ENCODE data around the gene AQP7.
"Not testable (repeated sequence)": the region's sequence is repeated elsewhere in the genome, so short reads cannot be mapped to it uniquely, and the experiment has no call there.

Gene AQP7

DNA sequence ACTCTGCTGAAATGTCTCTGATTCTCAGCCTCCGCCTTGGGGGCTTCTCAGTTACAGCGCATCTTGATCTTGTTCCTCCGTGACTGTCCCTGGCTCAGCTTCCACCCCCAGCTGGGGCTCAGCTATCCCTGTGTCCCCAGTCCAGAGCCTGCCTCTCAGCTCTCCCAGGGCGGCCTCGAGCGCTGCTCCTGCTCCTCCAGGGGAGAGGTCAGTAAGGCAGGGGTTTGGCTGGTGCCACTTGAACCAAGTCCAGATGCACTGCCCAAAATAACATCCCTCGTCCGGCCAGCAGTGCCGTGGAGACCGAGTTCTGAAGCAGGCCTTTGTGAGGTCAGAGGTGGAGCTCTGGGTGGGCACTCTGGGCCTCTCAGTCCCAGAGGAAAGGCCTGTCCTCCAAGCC lies at the start of gene AQP7:
Gene AQP7, minus strand, starts transcription at position 198 of the 400 bp plus-strand sequence. CDS start 1,306 bp downstream, outside the sequence.
- H3K4me3 ChIP-seq (ENCODE audit: low read length); H3K4me1 ChIP-seq (ENCODE audit: control insufficient read depth, insufficient read depth, low read length); H3K27me3 ChIP-seq (ENCODE audit: control insufficient read depth, insufficient read depth, low read length); H3K9me3 ChIP-seq (ENCODE audit: control insufficient read depth, low read length); H3K36me3 ChIP-seq (ENCODE audit: control insufficient read depth, insufficient read depth, low read length): not testable (repeated sequence)
- H3K9ac ChIP-seq (ENCODE audit: low read length): peak within 1 kb of the TSS; percentile 59

DNA sequence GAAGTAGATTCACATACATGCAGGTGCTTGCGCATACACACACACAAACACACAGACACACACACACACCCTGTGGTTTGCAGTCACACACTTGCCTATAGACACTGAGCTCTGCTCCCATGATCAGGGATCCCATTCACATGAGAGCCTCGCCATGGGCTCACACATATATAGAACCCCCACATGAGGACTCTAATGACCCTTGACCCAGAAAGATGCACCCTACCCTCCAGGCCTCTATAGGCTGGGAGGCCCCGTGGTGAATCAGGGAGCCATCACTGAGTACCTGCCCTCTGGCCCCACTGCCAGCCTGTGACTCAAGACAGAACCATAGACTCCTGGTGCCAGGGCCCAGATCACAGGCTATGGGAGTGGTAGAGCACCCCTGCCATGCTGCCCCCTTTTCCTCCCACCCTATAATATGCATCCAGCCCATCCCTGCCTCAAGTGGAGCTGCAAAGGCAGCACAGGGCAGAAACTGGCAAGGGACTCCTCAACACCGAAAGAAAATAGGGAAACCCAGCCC lies 48.3 kb upstream of the AQP7 start:
- Histone ChIP-seq H3K9ac (ENCODE audit: low read length) (no peak overlapping the region), H3K4me1 (ENCODE audit: control insufficient read depth, insufficient read depth, low read length) (peaks cover 46% of the 10 kb centered on the region), H3K36me3 (ENCODE audit: control insufficient read depth, insufficient read depth, low read length) (no peaks in the 10 kb centered on the region), H3K4me3 (ENCODE audit: low read length) (no peak overlapping the region), H3K9me3 (ENCODE audit: control insufficient read depth, low read length) (no peaks in the 10 kb centered on the region), H3K27me3 (ENCODE audit: control insufficient read depth, insufficient read depth, low read length) (no peaks in the 10 kb centered on the region)

DNA sequence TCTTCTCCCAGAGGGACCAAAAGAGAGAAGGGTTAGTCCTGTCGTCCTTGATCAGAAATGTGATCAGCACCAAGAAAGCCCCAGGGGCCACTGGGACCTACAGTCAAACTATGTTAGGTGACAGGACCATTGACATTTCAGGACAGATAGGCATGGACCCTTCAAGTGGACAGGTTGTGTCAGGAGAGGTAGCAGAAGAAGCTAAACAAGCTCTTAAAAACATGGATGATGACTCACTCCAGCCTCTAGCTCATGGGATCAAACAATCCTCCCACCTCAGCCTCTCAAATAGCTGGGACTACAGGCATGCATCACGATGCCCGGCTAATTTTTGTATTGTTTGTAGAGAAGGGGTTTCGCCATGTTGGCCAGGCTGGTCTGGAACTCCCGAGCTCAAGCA lies 47.3 kb upstream of the AQP7 start:
- Histone ChIP-seq H3K36me3 (ENCODE audit: control insufficient read depth, insufficient read depth, low read length) (no peaks in the 10 kb centered on the region), H3K9ac (ENCODE audit: low read length) (no peak overlapping the region), H3K4me1 (ENCODE audit: control insufficient read depth, insufficient read depth, low read length) (peaks cover 55% of the 10 kb centered on the region), H3K4me3 (ENCODE audit: low read length) (no peak overlapping the region), H3K27me3 (ENCODE audit: control insufficient read depth, insufficient read depth, low read length) (no peaks in the 10 kb centered on the region), H3K9me3 (ENCODE audit: control insufficient read depth, low read length) (no peaks in the 10 kb centered on the region)

DNA sequence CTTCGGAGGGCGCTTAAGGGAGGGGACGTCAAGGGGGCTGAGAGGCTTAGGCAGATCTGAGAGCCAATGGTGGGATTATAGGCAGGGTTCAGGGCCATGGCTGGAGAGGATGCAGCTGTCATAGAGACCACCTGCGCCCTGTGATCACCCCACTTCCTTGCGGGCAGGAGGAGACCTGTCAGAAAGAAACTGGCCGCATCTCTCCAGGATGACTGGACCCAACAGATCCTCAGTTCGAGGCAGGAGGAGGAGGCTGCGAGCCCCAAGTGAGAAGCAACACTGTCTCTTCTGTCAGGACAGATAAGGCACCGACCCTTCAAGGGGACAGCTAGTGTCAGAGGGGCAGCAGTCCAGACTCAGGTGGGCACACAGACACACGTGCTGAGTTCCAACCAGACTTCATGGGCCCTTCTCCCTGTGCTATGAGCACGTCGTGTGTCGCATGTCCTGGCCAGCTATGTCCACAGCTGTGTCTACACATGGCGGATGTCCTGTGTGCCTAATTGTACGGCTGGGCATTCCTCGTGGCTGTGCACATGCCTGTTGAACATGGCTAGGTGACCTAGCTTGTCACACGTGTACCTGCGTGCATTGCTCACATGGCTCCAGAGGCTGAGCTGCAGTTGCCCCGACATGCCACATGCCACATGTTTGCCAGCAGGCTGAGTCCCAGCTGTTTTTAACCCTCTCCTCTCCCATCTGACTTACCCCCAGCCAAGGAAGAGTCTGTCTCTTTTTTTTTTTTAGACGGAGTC lies 45.6 kb upstream of the AQP7 start:
- H3K9me3 ChIP-seq (ENCODE audit: control insufficient read depth, low read length): no peaks in the 10 kb centered on the region
- H3K4me3 ChIP-seq (ENCODE audit: low read length): peak overlapping the region; percentile 12
- no peaks in the 10 kb centered on the region for H3K36me3 ChIP-seq (ENCODE audit: control insufficient read depth, insufficient read depth, low read length)
- no peaks in the 10 kb centered on the region for H3K27me3 ChIP-seq (ENCODE audit: control insufficient read depth, insufficient read depth, low read length)
- peaks cover 50% of the 10 kb centered on the region for H3K4me1 ChIP-seq (ENCODE audit: control insufficient read depth, insufficient read depth, low read length)
- H3K9ac ChIP-seq (ENCODE audit: low read length): peak overlapping the region; percentile 63

DNA sequence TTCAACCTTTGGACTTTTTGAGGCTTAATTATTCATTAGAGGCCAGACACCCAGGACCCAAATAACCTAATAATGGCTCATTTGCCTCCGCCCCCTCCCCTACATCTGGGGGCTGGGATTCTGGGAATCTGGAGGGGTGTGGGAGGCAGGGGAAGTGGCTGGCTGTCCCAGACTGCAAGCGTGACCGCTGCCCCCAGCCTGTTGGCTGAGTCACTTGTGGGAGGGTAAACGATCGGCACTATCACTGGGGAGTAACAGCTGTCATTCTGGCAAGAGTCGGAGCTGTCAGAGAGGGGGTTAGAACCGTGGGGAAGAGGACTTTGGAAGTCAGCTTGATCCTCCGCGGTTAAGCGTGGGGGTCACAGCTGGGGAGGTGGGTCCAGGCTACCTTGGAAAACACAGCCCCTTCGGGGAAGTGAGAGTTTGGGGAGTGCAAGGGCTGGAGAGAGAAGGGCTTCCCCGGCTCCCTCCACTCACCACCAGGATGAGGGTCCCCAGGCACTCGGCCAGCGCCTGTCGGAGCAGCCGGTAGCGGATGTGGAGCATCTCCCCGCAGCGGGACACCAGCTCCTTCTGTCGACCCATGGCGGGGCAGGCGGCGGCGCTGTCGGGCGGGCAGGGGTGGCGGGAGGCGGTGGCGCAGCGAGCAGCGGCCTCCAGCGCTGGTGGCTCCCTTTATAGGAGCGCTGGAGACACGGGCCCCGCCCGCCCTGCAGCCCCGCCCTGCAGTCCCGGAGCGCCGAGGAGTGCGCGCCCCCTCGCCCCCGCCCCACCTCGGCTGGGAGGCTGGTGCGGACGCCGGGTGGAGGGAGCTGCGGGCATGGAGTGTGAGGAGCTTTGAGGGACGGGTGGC lies 44.8 kb upstream of the AQP7 start, which contains the start of gene AQP3:
Gene AQP3, minus strand, starts transcription at position 648 of the 853 bp plus-strand sequence. Its CDS starts 63 bp downstream, at position 585.
- Histone ChIP-seq H3K9me3 (ENCODE audit: control insufficient read depth, low read length) (no peaks in the 10 kb centered on the region), H3K27me3 (ENCODE audit: control insufficient read depth, insufficient read depth, low read length) (no peaks in the 10 kb centered on the region), H3K4me1 (ENCODE audit: control insufficient read depth, insufficient read depth, low read length) (peaks cover 45% of the 10 kb centered on the region), H3K4me3 (ENCODE audit: low read length) (peak within 1 kb of the TSS; percentile 12), H3K36me3 (ENCODE audit: control insufficient read depth, insufficient read depth, low read length) (no peaks in the 10 kb centered on the region), H3K9ac (ENCODE audit: low read length) (peak within 1 kb of the TSS; percentile 63)

DNA sequence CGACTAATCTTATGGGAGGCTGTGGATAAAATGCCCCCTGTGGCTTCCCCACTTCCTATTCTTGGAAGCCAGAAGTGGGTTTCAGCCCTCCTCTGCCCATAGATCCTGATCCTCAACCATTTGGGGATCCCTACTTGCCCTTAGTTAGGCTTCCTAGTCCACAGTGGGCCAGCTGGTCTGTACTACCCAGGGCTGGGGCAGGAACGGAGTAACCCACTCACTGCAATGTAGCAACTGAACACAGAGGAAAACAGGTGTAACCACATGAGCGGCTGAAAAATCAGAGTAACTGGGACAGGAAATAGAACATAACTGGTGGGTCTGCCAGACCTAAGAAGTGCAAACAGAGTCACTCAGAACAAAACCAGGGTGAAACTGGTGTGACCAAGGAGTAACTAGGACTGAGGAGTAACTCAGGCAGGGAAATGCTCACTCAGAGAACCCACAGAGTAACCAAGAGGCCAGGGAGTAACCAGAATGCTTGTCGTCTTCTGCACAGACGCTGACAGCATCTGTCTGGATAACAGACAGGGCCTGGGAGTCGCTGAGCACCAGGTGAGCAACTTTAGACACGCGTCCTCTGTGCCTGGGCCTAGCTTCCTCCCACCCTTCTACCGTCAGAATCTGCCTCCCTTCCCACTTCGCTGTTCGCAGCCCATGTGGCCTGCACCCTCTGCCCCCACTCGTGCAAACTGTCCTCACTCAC lies 44.0 kb upstream of the AQP7 start:
- H3K4me3 ChIP-seq (ENCODE audit: low read length): no peak overlapping the region
- H3K4me1 ChIP-seq (ENCODE audit: control insufficient read depth, insufficient read depth, low read length): peaks cover 45% of the 10 kb centered on the region
- H3K36me3 ChIP-seq (ENCODE audit: control insufficient read depth, insufficient read depth, low read length): no peaks in the 10 kb centered on the region
- no peaks in the 10 kb centered on the region for H3K27me3 ChIP-seq (ENCODE audit: control insufficient read depth, insufficient read depth, low read length)
- H3K9ac ChIP-seq (ENCODE audit: low read length): peak overlapping the region; percentile 63
- no peaks in the 10 kb centered on the region for H3K9me3 ChIP-seq (ENCODE audit: control insufficient read depth, low read length)

DNA sequence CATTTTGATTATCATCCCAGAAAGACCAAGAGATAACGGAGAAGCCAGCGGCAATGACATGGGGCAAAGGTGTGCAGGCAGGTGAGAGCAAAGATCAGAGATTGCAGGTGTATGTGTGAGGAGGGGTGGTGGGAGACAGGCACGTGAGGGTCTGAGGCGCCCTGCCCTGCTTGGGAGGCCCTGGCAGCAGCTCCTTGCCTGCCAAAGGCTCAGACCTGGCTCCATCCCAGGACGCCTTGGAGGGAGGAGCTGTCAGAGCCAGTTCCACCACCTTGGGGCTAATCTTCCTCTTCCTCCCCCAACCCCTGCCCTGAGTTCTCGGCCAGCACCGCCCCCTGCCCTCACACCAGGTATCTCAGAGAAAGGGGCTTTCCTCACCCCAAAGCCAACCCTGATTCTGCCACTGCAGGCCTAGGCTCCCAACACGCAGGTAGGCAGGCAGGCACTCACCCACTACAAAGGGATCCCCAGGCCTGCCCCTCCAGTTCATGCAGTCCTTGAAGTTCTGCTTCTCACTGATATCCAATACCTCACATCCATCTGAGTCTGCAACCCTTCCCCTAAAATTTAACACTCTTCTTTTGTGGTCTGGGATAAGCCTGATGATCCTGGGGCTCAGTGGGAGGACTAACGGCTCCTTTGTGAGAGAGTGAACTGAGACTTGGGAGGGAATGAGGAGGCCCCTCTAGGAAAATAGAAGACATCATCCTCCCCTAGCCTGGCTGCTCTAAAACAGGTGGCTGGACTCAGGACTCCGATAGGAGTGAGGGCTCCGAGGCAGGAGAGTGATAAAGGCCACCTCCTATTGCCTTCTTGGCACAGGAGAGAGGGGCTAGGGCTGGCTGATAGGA lies 43.2 kb upstream of the AQP7 start:
- Histone ChIP-seq H3K9me3 (ENCODE audit: control insufficient read depth, low read length) (no peaks in the 10 kb centered on the region), H3K36me3 (ENCODE audit: control insufficient read depth, insufficient read depth, low read length) (no peaks in the 10 kb centered on the region), H3K4me3 (ENCODE audit: low read length) (no peak overlapping the region), H3K4me1 (ENCODE audit: control insufficient read depth, insufficient read depth, low read length) (peaks cover 45% of the 10 kb centered on the region), H3K9ac (ENCODE audit: low read length) (peak overlapping the region; percentile 32), H3K27me3 (ENCODE audit: control insufficient read depth, insufficient read depth, low read length) (no peaks in the 10 kb centered on the region)

DNA sequence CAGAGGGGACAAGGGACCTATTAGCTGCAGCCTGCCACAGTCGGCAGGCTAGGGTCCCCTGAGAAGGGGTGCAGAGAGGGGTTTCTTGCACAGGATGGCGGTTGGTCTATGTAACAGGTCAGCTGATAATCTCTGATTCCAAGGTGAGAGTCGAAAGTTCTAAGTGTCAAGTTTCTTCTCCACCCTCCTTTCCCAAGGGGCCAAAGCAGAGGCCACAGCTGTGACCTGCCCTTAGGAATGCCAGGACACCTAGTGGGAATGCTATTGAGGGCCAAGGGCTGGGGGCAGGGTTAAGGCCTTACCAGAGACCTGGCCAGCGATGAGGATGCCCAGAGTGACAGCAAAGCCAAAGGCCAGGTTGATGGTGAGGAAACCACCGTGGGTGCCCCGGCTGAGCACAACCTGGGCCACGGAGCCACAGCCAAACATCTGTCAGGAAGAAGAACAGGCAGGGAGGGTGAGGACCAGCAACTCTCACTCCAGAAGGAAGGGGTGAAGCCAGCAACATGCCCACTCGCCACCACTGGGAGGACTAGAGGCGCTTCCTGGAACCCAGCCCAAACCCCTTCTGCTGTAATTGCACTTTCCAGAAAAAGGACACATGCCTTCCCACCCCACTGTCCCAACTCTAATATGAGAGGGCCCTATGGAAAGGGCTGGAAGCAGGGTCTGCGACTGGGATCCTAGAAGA lies 41.2 kb upstream of the AQP7 start:
- H3K27me3 ChIP-seq (ENCODE audit: control insufficient read depth, insufficient read depth, low read length): no peaks in the 10 kb centered on the region
- no peaks in the 10 kb centered on the region for H3K36me3 ChIP-seq (ENCODE audit: control insufficient read depth, insufficient read depth, low read length)
- no peak overlapping the region for H3K9ac ChIP-seq (ENCODE audit: low read length)
- H3K4me1 ChIP-seq (ENCODE audit: control insufficient read depth, insufficient read depth, low read length): peaks cover 60% of the 10 kb centered on the region
- no peak overlapping the region for H3K4me3 ChIP-seq (ENCODE audit: low read length)
- no peaks in the 10 kb centered on the region for H3K9me3 ChIP-seq (ENCODE audit: control insufficient read depth, low read length)

DNA sequence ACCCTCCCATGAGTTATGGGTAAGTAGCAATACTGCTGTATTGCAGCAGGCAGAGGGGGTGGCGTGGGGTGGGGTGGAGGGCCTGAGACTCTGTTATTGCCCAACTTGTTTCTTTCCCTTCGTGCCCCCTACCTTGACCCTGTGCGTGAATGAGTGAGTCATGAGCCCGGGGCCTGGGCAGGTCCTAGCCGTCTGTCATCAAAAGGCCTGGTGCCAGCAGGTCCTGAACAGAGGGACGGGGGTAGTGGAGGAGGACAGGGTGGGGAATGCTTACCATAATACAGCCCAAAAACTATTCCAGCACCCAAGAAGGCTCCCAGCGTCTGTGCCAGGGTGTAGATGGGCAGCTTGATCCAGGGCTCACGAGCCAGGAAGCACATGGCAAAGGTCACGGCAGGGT lies 40.7 kb upstream of the AQP7 start:
- Histone ChIP-seq H3K4me3 (ENCODE audit: low read length) (no peak overlapping the region), H3K27me3 (ENCODE audit: control insufficient read depth, insufficient read depth, low read length) (no peaks in the 10 kb centered on the region), H3K36me3 (ENCODE audit: control insufficient read depth, insufficient read depth, low read length) (no peaks in the 10 kb centered on the region), H3K4me1 (ENCODE audit: control insufficient read depth, insufficient read depth, low read length) (peaks cover 60% of the 10 kb centered on the region), H3K9me3 (ENCODE audit: control insufficient read depth, low read length) (no peaks in the 10 kb centered on the region), H3K9ac (ENCODE audit: low read length) (no peak overlapping the region)

DNA sequence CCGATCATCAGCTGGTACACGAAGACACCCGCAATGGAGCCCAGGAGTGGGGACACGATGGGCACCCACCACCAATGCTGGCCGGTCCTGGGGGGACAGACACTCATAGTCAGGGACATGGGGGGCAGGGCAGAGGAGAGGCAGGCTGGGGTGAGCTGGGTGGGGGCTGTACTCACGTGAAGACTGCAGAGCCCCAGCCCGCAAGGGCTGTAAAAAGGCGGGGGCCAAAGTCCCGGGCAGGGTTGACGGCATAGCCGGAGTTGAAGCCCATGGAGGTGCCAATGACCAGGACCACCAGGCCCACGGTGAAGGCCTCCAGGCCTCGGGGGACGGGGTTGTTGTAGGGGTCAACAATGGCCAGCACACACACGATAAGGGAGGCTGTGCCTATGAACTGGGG lies 39.8 kb upstream of the AQP7 start:
- Histone ChIP-seq H3K9ac (ENCODE audit: low read length) (no peak overlapping the region), H3K36me3 (ENCODE audit: control insufficient read depth, insufficient read depth, low read length) (no peaks in the 10 kb centered on the region)

DNA sequence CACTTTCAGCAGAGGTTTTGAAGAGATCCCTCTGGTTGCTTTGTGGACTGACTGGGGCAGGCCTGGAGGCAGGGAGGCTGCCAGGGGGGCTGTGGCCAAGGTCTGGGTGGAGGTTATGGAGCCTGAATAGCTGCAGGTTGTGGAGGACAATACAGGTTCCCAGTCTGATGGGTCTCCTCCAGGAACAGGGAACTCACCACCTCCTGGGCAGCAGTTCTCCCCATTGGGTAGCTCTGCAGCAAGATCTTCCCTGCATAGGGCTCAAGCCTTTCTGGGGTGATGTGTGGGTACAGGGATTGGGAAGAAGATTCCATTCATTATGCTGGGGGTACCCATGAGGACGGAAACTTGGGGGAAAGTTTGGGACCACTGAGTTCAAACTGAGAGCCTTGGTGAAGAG lies 38.2 kb upstream of the AQP7 start:
- no peaks in the 10 kb centered on the region for H3K9me3 ChIP-seq (ENCODE audit: control insufficient read depth, low read length)
- H3K4me1 ChIP-seq (ENCODE audit: control insufficient read depth, insufficient read depth, low read length): peaks cover 49% of the 10 kb centered on the region
- no peaks in the 10 kb centered on the region for H3K36me3 ChIP-seq (ENCODE audit: control insufficient read depth, insufficient read depth, low read length)
- no peak overlapping the region for H3K9ac ChIP-seq (ENCODE audit: low read length)
- no peaks in the 10 kb centered on the region for H3K27me3 ChIP-seq (ENCODE audit: control insufficient read depth, insufficient read depth, low read length)
- no peak overlapping the region for H3K4me3 ChIP-seq (ENCODE audit: low read length)

More for the DNA sequence above, 39.8 kb upstream of the AQP7 start:
- Histone ChIP-seq H3K4me1 (ENCODE audit: control insufficient read depth, insufficient read depth, low read length) (peaks cover 53% of the 10 kb centered on the region), H3K9me3 (ENCODE audit: control insufficient read depth, low read length) (no peaks in the 10 kb centered on the region), H3K4me3 (ENCODE audit: low read length) (no peak overlapping the region), H3K27me3 (ENCODE audit: control insufficient read depth, insufficient read depth, low read length) (no peaks in the 10 kb centered on the region)
